GM21786 (cell line): ENCODE measurements around the gene CFAP77.

Experiments used
- ATAC-seq: cut with Tn5 transposase; IDR thresholded peaks from one replicate; pipeline ENCODE4 v1.9.1; 2021; ENCODE audit not compliant: unreplicated experiment

The CFAP77 gene

DNA sequence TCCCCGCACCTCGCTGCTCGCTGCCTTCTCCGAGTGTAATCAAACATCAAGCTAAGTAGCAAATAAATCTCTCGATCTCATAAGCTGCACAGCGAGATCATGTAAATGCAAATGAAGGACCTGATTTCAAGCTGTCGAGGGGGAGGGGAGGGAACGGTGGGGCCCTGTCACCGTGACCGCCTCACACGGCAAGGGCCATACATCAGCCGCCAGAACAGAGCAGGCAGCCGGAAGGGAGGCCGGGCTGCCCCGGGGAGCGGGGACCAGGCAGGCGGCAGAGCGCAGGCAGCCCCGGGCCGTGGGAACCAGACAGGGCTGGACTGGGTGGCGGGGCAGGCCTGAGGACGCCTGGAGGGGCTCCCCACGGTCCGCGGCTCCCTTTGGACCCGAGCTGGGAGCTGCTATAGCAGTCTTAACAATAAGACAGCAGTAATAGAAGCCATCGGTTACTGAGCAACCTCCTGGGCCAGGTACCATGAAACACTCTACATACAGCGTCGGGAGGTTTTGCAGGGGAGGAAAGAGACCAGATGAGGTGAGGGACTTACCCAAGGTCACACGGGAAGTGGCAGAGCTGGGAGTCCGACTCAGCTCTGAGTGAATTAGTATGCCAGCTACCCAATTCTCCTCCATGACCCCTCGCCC is 76.8 kb downstream of the CFAP77 start:
- no peak for ATAC-seq

DNA sequence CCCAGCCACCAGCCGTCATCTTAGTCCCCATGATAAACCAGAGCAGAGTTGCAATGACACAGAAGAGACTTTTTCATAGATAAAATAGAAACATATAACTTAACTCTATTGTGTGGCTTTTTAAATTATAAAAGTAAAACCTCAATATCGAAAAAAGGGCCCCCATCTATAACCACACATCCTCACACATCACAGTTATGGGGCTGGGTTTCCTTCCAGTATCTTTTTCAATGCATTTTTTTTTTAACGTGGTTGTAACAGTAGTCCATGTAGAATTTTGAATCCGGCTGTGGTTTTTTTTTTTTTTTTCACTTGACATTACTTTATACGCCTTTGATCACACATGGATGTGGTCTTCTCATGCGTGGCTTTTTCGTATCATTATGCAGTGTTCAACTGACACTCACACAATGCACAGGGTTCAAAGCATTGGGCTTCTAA is 77.4 kb downstream of the CFAP77 start:
- no peak for ATAC-seq

- ATAC-seq = no peak
Observed at GRCh38 chr9:132487980-132488535, 78.0 kb downstream of the CFAP77 start.

DNA sequence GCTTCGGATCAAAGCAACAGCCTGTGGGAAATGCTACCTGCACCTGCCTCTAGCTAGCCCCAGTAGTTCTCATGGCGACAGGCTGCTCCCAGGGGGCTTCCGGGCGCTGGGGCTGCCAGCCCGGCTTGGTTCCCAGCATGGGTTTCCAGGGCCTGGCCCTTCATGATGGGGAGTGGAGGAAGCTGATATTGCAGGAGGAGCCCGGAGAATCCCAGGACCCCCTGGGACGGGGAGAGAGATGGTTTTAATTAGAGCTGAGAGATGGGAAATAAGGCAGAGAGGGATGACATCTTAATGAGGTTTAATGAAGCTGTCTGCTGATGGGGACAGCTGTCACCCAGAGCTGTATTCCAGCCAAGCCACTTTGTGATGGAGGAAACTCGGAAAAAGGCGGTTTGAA is 78.6 kb downstream of the CFAP77 start:
- no peak for ATAC-seq

DNA sequence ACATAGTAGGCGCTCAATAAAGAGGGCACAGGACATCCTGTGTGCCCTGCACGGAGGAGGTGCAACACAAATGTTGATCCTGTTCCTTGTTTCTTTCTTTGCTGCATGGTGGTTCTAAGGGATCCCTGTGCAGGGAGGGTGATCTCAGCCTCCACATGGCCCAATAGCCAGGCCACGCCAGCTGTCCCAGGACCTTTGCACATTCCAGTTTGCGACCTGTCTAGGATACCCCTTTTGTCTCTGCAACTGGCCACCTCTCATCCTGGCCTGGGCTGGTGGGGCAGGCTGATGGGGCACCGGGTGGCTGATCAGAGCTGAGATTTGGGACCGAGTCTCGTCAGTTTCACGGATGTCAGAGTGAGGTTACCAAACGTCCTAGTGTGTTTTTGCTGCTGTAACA is 79.5 kb downstream of the CFAP77 start:
- ATAC-seq = no peak

DNA sequence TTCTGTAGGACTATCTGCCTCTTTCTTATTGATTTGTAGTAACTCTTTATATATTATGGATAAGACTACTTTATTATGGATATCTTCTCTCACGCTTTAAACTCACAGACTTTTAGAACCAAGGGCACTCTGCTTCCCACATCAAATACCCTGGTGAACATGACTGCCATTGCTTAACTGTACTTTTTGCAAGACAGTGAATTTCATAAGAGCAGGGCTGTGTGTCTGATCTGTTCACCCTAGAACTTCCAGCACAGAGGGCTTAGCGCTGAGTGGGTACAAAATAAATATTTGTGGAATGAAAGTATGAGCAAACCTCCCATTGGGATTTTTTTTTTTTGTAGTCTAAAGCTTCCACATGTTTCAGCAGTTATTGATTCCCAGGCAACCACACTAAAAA is 84.8 kb downstream of the CFAP77 start:
- ATAC-seq = no peak

DNA sequence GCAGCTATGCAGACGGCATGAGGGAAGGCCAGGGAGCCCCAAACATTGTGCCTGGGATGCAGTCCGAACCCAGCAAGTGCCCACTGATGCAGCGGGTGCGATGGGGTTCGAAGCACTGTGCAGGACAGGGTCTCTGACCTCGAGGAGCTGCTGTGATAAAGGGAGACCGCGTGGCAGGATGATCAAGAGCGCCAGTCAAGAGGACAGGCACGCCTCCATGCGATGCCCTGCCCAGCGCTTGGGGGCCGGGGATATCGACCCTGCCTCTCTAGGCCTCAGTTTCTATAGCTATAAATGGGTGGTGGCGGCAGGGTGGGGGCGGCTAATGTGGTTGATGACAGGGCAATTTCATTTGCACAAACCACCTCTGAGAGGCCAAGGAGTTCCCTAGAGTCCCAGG is 87.7 kb downstream of the CFAP77 start:
- no peak for ATAC-seq

DNA sequence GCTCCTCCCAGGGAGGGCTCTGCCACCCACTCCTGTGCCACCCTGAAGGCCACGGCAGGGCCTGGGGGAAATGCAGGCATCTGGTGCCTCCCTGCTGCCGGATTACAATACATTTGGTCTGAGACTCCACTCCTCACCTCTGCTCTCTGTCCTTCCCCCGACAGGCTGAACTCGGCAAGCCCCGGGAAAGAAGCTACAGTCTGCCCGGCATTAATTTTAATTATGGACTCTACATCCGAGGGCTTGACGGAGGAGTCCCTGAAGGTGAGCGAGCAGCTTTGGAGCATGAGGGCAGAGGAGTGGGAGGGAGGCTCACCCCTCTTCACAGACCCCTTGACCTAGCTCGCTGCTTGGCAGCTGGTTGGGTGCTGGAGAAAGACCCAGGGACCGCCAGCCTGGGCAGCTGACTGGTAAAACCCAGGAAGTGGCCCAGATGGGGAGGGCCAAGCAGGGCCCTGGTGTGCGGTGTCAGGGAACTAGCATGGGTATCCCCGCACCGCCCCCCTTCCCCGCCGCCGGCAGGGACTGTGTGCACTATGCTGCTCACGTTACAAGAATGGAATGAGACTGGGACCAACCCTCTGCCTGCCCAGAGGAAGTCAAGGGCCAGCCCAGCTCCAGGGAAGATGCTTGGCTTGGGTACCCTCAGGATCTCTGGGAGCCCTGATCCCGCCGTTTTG is 88.7 kb downstream of the CFAP77 start:
- no peak for ATAC-seq

GRCh38 chr9:132499251-132499650 is 89.2 kb downstream of the CFAP77 start:
- no peak for ATAC-seq

DNA sequence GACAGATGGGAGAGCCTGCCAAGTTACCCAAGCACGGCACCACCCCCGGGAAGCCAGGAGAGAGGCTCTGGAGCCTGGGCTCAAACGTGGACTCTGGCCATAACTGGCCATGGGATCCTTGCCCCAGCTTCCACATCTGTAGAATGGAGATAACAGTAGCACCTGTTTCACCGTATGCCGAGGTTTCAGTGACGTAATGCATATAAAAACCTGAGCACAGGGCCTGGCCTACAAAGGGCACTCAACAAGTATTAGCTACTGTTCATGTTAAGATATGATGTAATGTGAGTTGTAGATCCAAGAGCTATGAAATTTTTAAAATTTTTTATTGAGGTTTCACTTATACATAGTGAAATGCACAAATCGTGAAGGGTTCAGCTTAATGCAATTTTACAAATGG is 90.2 kb downstream of the CFAP77 start:
- ATAC-seq = no peak

GRCh38 chr9:132502480-132502879 is 92.5 kb downstream of the CFAP77 start:
- ATAC-seq = no peak

DNA sequence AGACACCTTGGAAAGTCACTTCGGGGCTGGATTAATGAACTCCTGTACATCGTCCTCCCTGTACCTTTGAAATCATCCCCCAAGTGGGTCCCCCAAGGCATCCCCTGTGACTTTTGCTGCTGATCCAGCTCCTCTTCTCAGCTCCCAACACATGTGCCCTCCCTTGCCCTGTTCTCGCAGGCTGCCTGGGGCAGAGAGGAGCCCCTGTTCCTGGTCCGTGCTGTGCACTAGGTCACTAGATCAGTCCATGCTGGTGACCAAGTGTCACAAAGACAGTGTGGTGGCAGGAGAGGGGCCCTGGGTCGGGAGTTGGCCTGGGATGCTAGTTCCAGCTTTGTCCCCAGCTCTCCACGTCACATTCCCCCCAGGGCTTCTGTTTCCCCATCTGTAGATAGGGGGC is 93.1 kb downstream of the CFAP77 start:
- ATAC-seq = no peak

DNA sequence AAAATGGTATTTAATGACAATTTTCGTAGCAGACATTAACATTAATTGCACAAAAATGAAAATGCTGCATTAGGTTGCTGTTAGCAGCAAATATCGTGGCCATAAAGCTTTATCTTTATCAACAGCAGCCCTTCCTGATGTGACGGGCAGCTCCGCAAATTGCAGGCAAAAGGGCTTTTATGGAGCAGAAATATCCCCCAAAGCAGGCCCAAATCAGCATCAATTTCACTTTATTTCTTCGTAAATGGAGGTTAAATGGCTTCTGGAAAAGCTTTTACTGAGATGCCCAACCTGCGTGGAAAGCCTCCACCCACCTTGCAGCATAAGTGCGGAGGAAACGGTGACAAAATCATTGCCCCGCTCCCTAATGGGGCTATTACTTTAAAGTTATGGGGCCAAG is 94.5 kb downstream of the CFAP77 start:
- no peak for ATAC-seq

GRCh38 chr9:132505991-132506655 is 96.1 kb downstream of the CFAP77 start:
- no peak for ATAC-seq

DNA sequence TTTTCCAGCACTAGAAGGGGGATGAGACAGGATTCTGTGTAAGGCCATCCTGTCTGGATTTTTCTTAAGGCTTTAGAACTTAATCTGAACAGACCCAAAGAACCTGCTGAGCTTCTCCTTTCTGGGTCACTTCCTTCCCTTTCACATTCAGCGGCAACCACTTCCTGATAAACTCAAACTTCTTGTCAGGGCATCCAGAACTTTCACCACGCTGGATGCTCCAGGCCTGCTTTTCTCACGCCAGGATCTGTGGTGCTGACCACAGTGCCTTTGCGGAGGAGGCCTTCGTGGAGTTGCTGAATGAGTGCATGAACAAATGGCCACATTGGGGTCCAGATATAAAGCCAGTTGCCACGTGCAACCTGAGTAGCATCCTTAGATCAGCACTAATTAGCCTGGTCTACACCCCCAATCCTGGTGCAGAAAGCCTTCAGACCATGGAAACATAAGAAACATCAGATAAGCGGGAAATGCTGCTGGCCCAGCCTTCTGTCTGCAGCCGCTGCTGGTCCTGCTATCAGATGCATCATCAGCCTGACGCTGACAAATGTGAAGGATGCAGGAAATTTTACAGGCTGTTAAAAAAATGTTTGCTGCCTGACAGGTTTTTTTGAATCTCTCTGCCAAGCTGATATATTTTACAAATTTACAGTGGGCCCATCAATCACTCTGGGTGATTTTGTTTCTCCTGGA is 97.1 kb downstream of the CFAP77 start:
- ATAC-seq = no peak

DNA sequence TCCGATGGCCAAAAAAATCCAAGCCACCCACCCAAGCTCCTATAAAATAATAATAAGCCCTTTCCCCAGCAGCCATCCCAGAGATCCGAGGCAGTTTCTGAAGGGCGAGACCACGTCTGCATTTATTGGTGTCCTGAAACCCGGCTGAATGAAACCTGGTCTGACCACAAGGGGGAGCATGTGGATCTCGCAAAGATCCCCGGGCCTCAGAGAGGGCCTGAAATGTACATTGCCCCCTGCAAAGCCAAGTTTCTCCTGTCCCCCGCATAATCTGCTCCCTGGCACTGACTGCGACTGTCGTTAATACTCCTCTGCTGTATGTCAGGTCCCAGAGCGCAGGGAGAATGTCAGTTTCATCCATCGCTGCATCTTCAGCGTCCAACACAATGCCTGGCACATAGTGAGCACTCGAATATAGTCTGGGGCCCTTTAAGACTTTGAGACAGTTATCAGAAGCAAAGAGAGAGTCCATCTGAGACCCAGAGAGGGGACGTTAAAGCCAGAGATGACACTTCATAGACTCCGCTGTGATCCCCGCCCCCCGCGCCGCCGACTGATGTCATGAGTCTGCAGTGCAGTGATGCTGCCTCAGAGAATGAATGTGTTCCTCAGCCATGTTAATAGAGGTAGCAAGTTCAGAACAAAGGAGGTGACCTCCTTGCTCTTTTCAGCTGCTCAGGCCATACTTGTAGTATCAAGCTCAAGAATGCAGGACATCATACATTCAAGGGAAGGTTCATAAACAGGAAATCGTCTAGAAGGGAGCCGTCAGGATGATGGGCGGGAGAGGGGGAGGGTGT is 97.9 kb downstream of the CFAP77 start:
- no peak for ATAC-seq

GRCh38 chr9:132509928-132510874 is 100.2 kb downstream of the CFAP77 start:
- ATAC-seq = no peak

DNA sequence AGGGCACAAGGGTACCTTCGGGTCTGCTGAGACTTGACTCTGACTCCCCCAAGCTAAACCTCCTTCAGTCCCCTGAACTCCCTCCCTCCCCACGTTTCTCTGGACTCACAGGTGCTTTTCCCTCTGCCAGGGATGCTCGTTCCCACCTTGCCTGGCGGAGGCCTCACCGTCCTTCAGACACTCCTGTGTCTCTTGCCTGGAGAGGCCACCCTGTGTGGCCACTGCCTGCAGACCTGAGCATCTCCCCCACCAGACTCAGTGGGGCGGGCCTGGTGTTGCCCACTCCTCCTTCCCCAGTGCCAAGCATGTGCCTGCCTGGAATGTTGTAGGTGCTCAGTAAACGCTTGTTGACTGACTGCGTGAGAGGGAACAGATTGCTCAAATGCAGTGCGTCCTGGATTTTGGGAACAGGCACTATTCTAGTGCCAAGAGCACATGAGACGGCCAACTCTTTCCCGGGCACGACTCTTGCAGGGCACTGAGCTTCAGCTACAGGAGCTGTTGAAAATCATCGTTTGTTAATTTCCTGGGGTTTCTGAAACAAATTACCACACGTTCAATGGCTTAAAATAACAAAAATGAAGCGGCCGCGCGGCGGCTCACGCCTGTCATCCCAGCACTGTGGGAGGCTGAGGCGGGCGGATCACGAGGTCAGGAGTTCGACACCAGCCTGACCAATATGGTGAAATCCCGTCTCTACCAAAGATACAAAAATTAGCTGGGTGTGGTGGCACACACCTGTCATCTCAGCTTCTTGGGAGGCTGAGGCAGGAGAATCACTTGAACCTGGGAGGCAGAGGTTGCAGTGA is 101.4 kb downstream of the CFAP77 start:
- ATAC-seq = no peak

GRCh38 chr9:132513416-132513815 is 103.4 kb downstream of the CFAP77 start:
- no peak for ATAC-seq
